Midbrain (tissue), 1 donor: Measurements from ENCODE around the gene NME1.
A peak's percentile ranks its signal among the peaks of the same experiment; 100 is the strongest.
"Not testable (repeated sequence)": the region's sequence is repeated elsewhere in the genome, so short reads cannot be mapped to it uniquely, and the experiment has no call there.

Experiments
- DNase-seq: peaks from one replicate; lab custom pipeline; 2025; lab: John Stamatoyannopoulos, UW

NME1 gene

GRCh38 chr17:51144266-51145022 lies 8.9 kb upstream of the NME1 start:
- no peak for DNase-seq

- no peak for DNase-seq
These were observed 5.7 kb upstream of the NME1 start for GRCh38 chr17:51147650-51148049.

- no peak for DNase-seq
These were observed 4.2 kb upstream of the NME1 start for GRCh38 chr17:51149163-51149562.

DNA sequence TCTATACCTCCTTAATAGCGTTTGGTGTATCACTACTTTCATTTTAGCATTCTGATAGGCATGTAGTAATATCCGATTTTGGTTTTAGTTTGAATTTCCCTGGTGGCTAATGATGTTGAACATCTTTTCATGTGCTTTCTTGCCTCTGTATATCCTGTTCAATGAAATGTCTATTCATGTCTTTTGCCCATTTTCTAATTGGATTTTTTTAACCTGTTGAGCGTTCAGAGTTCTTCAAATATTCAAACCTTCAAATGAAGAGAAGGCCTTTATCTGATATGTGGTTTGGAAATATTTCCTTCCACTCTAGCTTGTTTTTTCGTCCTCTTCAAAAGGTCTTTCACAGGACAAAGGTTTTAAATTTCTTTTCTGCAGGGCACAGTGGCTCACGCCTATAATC lies 2.4 kb upstream of the NME1 start:
- DNase-seq, result no peak

- no peak for DNase-seq
These were observed 571 bp upstream of the NME1 start for GRCh38 chr17:51152766-51153209.

- no peak for DNase-seq
These were observed 817 bp downstream of the NME1 start for GRCh38 chr17:51154176-51154575.

GRCh38 chr17:51155416-51155815 lies 2.1 kb downstream of the NME1 start:
- DNase-seq, result no peak

DNA sequence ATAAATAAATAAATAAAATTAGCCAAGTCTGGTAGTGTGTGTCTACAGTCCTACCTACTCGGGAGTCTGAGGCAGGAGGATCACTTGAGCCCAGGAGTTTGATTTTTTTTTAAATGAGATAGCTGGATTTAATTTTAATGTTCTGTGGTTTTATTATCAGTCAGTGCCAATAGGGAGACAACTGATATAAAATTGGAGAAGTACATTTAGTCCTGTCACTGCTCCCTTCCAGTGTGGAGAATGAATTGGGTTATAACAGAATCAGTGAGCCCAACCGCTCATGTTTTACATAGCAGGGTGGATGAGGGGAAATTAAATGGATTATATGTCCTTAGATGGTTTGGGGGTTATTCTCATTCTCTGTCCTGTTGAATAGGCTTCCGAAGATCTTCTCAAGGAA lies 6.2 kb downstream of the NME1 start:
- no peak for DNase-seq

- DNase-seq, result no peak
These were observed 8.2 kb downstream of the NME1 start for GRCh38 chr17:51161541-51161940.

DNA sequence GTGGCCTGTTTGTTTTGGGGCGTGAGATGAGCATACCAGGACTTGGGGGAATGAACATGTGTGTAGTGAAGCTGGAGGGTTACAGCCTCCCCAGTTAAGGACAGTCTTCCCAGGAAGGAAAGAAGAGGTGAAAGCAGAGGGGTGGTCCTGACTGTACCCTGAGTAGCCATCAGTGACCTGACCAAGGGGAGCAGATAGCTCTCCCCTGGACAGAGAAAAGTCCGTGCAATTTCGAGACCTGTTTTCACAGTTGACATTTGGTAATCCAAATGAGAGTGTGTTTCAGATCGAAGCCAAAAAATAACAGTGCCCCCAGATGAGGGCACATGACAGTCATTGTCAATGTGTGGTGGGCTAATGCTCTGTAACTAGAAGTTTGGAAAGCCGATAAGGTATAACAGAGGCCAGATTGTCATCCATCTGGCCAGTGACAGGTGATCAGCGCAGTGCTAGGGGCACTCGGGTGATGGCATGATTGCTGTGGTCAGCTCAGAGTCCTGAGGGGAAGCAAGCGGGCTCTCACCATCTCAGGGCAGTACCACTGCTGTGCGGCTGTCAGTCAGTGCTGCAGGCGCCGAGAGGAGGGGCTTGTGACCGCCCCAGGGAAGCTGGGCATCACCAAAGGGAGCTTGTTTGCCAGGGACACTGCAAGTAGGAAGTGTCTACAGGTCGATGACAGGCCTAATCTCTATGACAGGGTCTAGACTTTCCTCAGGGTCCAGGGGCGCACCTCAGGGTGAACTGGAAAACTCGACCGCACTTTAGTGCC lies 11.7 kb downstream of the NME1 start:
- DNase-seq, result no peak

DNA sequence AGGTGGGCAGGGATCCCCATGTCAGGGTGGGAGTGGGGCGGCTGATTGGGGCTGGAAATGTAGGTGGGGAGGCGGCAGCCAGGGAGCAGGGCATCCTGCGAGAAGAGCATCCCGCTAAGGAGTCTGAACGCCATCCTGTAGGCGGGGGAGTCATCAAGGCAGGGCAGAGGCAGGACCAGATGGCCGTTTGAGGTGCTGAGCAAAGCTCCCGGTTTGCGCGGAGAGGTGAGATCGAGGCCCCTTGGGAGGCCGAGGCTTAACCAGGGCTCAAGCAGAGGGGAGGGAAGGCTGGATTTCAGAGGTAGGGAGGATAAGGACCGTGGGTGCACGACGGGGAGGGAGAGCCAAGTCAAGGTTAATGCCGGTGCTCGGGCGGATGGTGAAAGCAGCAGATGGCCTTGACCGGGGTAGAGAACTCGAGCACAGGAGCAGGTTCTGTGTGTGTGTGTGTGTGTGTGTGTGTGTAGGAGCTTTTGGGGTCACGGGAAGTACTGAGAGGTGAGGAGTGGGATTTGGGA lies 12.4 kb downstream of the NME1 start:
- no peak for DNase-seq

DNA sequence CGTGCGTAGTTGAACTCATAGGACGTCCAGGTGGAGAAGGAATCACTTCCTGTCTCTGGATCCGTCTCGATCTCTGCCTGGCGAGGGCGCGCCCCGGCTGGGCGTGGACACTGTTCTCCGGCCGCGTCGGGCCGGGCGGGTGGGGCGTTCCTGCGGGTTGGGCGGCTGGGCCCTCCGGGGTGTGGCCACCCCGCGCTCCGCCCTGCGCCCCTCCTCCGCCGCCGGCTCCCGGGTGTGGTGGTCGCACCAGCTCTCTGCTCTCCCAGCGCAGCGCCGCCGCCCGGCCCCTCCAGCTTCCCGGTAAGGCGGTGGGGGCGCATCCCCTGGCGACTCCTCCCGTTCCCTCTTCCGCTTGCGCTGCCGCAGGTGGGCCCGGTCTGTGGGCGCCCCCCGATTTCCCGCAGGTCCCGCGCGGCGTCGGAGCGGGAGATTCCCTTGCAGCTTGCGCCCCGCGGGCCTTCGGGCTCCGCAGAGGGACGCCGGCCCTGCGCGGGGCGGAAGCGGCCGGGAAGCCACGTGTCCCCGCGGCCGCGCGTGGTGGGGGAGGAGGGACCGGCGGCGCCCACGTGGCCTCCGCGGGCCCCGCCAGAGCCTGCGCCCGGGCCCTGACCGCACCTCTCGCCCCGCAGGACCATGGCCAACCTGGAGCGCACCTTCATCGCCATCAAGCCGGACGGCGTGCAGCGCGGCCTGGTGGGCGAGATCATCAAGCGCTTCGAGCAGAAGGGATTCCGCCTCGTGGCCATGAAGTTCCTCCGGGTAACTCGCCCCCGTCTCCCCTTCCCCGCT lies 13.0 kb downstream of the NME1 start, which contains the start of gene NME2:
NME2 (plus strand) TSS at position 214 of the 789 bp plus-strand sequence; CDS start at position 634, 420 bp downstream.
- DNase-seq, result peak; percentile 76

DNA sequence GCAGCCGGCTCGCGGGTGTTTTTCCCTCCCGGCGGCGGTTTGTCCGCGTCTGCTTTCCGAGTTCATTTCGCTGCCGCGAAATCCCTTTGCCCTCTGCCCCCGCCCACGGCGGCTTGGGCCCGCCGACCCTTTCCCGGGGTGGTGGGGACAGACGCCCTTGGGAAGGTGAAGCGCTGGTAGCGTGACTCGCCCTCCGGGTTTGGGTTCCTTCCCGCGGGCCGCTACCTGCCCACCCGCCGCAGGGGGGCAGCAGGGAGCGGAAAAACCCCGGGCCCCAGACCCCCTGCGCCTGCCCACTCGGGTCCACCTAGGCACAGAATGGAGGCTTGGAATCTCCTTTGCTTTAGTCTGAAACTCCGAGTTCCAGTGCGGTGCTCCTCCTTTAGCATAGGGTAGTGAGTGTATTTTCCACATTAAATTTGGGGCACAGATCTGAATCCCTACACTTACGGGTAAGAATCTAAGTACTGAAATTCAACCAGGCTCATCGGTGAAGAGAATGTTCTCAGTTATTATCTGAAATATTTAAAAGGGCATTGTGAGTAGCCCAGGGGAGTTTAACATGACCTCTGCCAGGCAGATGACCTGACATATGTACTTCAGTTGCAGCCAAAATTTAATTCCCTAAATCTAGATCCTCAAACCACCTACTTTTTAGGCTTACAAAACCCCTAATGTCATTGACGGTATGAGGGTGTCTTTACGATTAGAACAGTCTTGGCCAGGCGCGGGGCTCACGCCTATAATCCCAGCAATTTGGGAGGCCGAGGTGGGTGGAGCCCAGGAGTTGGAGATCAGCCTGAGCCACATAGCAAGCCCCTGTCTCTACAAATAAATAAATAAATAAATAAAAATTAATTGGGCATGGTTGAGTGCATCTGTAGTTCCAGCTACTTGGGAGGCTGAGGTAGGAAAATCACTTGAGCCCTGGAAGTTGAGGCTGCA lies 13.9 kb downstream of the NME1 start:
- DNase-seq, result peak; percentile 27

DNA sequence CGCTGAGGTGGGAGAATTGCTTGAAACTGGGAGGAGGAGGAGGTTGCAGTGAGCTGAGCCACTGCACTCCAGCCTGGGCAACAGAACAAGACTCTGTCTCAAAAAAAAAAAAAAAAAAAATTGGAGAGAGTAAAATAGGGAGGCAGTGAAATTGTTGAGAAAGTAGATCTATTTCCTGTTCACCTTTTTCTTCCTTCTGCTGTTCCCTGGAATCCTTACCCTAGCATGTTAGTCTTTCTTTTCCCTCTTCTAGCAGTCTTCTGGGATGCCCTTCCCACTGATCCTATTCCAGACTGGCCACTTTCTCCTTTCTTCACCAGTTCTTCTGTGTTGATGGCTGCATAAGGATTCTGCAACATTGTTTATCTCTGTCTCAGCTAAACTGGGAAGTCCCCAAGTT lies 16.0 kb downstream of the NME1 start:
- DNase-seq, result no peak

GRCh38 chr17:51170736-51171135 lies 17.4 kb downstream of the NME1 start:
- no peak for DNase-seq

DNA sequence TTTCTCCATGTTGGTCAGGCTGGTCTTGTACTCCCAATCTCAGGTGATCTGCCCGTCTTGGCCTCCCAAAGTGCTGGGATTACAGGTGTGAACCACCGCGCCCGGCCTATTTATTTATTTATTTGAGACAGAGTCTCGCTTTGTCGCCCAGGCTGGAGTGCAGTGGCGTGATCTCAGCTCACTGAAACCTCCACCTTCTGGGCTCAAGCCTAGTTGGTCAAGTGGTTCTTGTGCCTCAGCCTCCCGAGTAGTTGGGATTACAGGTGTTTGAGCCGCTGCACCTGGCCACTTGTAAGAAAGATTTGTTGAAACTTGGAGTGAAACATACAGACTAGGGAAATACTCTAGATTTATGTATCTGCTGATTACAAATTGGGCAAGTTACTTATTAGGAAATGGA lies 18.7 kb downstream of the NME1 start:
- DNase-seq, result not testable (repeated sequence)

- no peak for DNase-seq
These were observed 27.1 kb downstream of the NME1 start for GRCh38 chr17:51180486-51180885.

GRCh38 chr17:51184124-51184523 lies 30.8 kb downstream of the NME1 start:
- no peak for DNase-seq

GRCh38 chr17:51185763-51186332 lies 32.5 kb downstream of the NME1 start:
- DNase-seq, result no peak

DNA sequence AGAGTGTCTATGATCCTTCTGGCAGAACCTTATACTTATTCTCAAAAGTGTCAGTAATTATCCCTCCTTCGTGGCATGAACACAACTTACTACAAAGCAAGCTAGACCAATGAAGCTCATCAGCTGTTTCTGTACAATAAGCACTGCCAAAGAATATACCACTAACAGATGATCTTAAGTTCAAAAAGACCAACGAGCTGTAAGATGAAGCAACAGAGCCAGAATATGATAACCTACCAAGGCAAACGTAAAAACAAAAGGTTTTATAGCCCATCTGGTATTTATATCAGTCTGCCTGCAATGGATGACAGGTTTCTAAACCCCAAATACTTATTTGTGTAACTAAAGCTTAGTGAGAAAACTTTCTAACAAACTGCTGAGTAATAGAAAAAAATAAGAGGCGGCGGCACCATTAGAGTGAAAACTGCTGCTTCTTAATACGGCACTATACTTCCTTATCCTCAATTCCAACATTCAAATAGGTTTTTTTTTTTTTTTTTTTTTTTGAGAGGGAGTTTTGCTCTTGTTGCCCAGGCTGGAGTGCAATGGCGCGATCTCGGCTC lies 35.0 kb downstream of the NME1 start:
- DNase-seq, result no peak
